SK-N-SH (cell line): ENCODE data around the gene NOL6. TPM values are rescaled to one million over a fixed set of nuclear protein-coding genes. Genes with fewer than 3 reads are reported as not detected.

ENCODE experiments used
- CTCF ChIA-PET: fragments of 300-600, 350-600 bp; formaldehyde crosslinking; extraction: SDS; loops from one replicate; lab custom pipeline; 2021; lab: Yijun Ruan, JAX
- POLR2A ChIA-PET: fragments of 350-600 bp; sonication (Branson Sonifier 250); formaldehyde crosslinking; extraction: SDS; loops from one replicate; lab custom pipeline; 2020; ENCODE audit warnings: antibody characterized with exemption, inconsistent platforms; lab: Yijun Ruan, JAX
- DNase-seq: peaks from one replicate; pipeline ENCODE4 v3.0.0; 2012
- H2AFZ ChIP-seq: fragments of 200-600 bp; sonication (generic); 2 replicates; pipeline ENCODE4 v1.8.1; 2016; ENCODE audit warnings: antibody characterized with exemption, mild to moderate bottlenecking, low read depth
- H3F3A ChIP-seq: fragments of 200-600 bp; sonication (generic); replicated peaks from 2 replicates; pipeline ENCODE3; 2016; ENCODE audit warnings: antibody characterized with exemption, mild to moderate bottlenecking; ENCODE audit not compliant: insufficient read depth
- H3K27ac ChIP-seq, 2 experiments: fragments of 200-500 bp in 1 of 2; fragments of 200-600 bp in 1 of 2; sonication (Bioruptor generic) in 1 of 2; sonication (generic), shearing (Covaris generic) in 1 of 2; 2 replicates each; pipeline versions ENCODE4 v1.5.1 to v1.6.1; 2014 to 2016; ENCODE audit warnings: low read depth in 2 of 2, inconsistent platforms in 1 of 2, low read length in 1 of 2, mild to moderate bottlenecking in 1 of 2, mixed read lengths in 1 of 2
- H3K27me3 ChIP-seq: fragments of 200-600 bp; sonication (generic), shearing (Covaris generic); 2 replicates; pipeline ENCODE4 v1.6.1; 2016; ENCODE audit warnings: mixed run types; ENCODE audit not compliant: insufficient read depth
- H3K36me3 ChIP-seq, 2 experiments: fragments of 200-500 bp in 1 of 2; fragments of 200-600 bp in 1 of 2; sonication (Bioruptor generic) in 1 of 2; sonication (generic) in 1 of 2; replicated peaks in 1 of 2; 2 replicates each; pipeline versions ENCODE3 to v1.5.1; 2014 to 2016; ENCODE audit warnings: low read length in 1 of 2, mild to moderate bottlenecking in 1 of 2; ENCODE audit not compliant: insufficient read depth in 2 of 2, control insufficient read depth in 1 of 2
- H3K4me1 ChIP-seq, 2 experiments: fragments of 200-500 bp in 1 of 2; fragments of 200-600 bp in 1 of 2; sonication (Bioruptor generic) in 1 of 2; sonication (generic), shearing (Covaris generic) in 1 of 2; 2 replicates each; pipeline versions ENCODE4 v1.5.1 to v1.6.1; 2014 to 2016; ENCODE audit warnings: low read depth in 1 of 2, low read length in 1 of 2, mixed run types in 1 of 2; ENCODE audit not compliant: insufficient read depth in 2 of 2, control insufficient read depth in 1 of 2
- H3K4me2 ChIP-seq: fragments of 200-600 bp; sonication (generic), shearing (Covaris generic); 2 replicates; pipeline ENCODE4 v1.6.1; 2017; ENCODE audit warnings: mixed run types
- H3K4me3 ChIP-seq, 2 experiments: fragments of 200-500 bp in 1 of 2; fragments of 200-600 bp in 1 of 2; sonication (Bioruptor generic) in 1 of 2; sonication (generic), shearing (Covaris generic) in 1 of 2; 2 replicates each; pipeline versions ENCODE4 v1.5.1 to v1.8.1; 2014 to 2016; ENCODE audit warnings: low read depth in 2 of 2, inconsistent platforms in 1 of 2, low read length in 1 of 2, mild to moderate bottlenecking in 1 of 2, mixed read lengths in 1 of 2, moderate library complexity in 1 of 2
- H3K79me2 ChIP-seq: fragments of 200-600 bp; sonication (generic); 2 replicates; pipeline ENCODE4 v1.8.1; 2017; ENCODE audit warnings: mild to moderate bottlenecking; ENCODE audit not compliant: insufficient read depth
- H3K9ac ChIP-seq: fragments of 200-600 bp; sonication (generic); 2 replicates; pipeline ENCODE4 v1.6.1; 2017; ENCODE audit warnings: mixed run types
- H3K9me2 ChIP-seq: fragments of 200-600 bp; sonication (generic); 2 replicates; pipeline ENCODE4 v1.6.1; 2017; ENCODE audit warnings: mixed run types
- H3K9me3 ChIP-seq: fragments of 200-600 bp; sonication (generic); 2 replicates; pipeline ENCODE4 v1.6.1; 2017; ENCODE audit warnings: mixed run types, mild to moderate bottlenecking, moderate library complexity
- H4K20me1 ChIP-seq: fragments of 200-600 bp; sonication (generic); 2 replicates; pipeline ENCODE4 v1.6.1; 2017; ENCODE audit warnings: mild to moderate bottlenecking, mixed run types; ENCODE audit not compliant: insufficient read depth
- EP300 ChIP-seq, 2 experiments: IDR thresholded peaks; 2 replicates each; pipeline versions ENCODE4 v1.4.0 to v1.6.1; 2012; ENCODE audit warnings: borderline replicate concordance in 1 of 2, low read depth in 1 of 2, low read length in 1 of 2
- FOSL2 ChIP-seq: IDR thresholded peaks from 2 replicates; pipeline ENCODE4 v1.4.0; 2012; ENCODE audit warnings: low read depth, mild to moderate bottlenecking, moderate library complexity, borderline replicate concordance
- JUND ChIP-seq: IDR thresholded peaks from 2 replicates; pipeline ENCODE4 v1.4.0; 2012
- MXI1 ChIP-seq: IDR thresholded peaks from 2 replicates; pipeline ENCODE4 v1.6.1; 2012; ENCODE audit warnings: mild to moderate bottlenecking, low read depth, low read length, improper control_type of control experiment
- NRF1 ChIP-seq: IDR thresholded peaks from 2 replicates; pipeline ENCODE4 v1.6.1; 2012; ENCODE audit warnings: low read depth, mild to moderate bottlenecking, low read length
- POLR2AphosphoS5 ChIP-seq: IDR thresholded peaks from 2 replicates; pipeline ENCODE4 v1.6.1; 2012; ENCODE audit warnings: low read depth, low read length
- RFX5 ChIP-seq: IDR thresholded peaks from 2 replicates; pipeline ENCODE4 v1.6.1; 2012; ENCODE audit warnings: mild to moderate bottlenecking, improper control_type of control experiment, low read length
- RXRA ChIP-seq: IDR thresholded peaks from 2 replicates; pipeline ENCODE4 v1.4.0; 2012; ENCODE audit warnings: low read depth, mild to moderate bottlenecking, borderline replicate concordance
- SMC3 ChIP-seq: IDR thresholded peaks from 2 replicates; pipeline ENCODE4 v1.6.1; 2012; ENCODE audit warnings: low read depth, low read length, improper control_type of control experiment
- WGBS: methylation state at CpG from one replicate; pipeline ENCODE4 v1.1.6; 2017; ENCODE audit warnings: low lambda C conversion rate; 5-methylcytosine and 5-hydroxymethylcytosine counted together
- polyA plus RNA-seq, 3 experiments: library from polyadenylated mRNA; depleted of rRNA; stranded (reverse); fragments of >200 nt; gene quantifications; 2 replicates each; pipeline ENCODE4 v1.2.3, GENCODE V29; 2012
- TF ChIP-seq, protein P1 (sequence below): fragments of 200-600 bp; sonication (generic); IDR thresholded peaks from 2 replicates; pipeline ENCODE4 v1.6.1; 2017; ENCODE audit warnings: antibody characterized with exemption, mild to moderate bottlenecking, moderate library complexity
- TF ChIP-seq, protein P2 (sequence below): fragments of 150-350 bp; IDR thresholded peaks from 2 replicates; pipeline ENCODE4 v1.6.1; 2016; ENCODE audit warnings: mild to moderate bottlenecking, low read depth, low read length

Gene NOL6
- polyA plus RNA-seq, 1 of the 3 experiments (the other 2 are of a cell fraction) = 52.2 TPM

DNA sequence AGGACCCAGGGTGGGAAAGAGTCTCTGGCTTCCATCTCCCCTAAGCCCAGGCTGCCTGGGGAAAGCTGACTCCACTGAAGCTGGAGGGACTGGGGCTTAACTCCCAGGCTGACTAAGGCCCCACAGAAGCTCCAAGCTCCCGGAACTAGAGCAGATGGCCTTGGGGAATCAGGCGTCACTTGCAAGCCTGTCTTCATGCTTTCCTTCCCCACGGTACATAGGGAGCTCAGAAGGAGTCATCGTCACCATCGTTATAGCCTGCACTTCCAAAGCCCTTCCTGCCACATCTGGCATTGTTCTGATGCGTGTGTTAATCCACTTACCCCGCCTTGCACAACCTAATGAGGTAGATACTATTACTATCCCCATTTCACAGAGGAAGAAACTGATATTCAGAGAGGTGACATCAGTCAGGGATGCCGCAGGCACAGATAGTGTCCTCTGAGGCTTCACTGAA is 37.9 kb downstream of the NOL6 start:
- H3K4me1 ChIP-seq = no peaks in the 10 kb centered on the region
- POLR2A ChIA-PET = no interaction called here
- peaks cover 4% of the 10 kb centered on the region; the same call in 1 of the 2 replicates for H3K27me3 ChIP-seq
- no peak for TF ChIP-seq SMC3
- no peaks in the 10 kb centered on the region for H3F3A ChIP-seq
- H4K20me1 ChIP-seq = no peaks in the 10 kb centered on the region
- H3K9ac ChIP-seq = no peak overlapping the region
- WGBS = 90% methylated on average over 8 of the region's 8 CpGs
- no peak for DNase-seq
- no peaks in the 10 kb centered on the region for H3K9me3 ChIP-seq
- H3K4me3 ChIP-seq = no peak overlapping the region
- CTCF ChIA-PET = interaction anchor here (0.7 to 3.8 kb wide), 4 partner anchors 16 to 30 kb away, joined by 3 to 13 read pairs (median 9); no protein-coding TSS in a partner anchor
- no peaks in the 10 kb centered on the region for H3K9me2 ChIP-seq
- H2AFZ ChIP-seq = no peak overlapping the region
- H3K27ac ChIP-seq = no peak overlapping the region
- H3K4me2 ChIP-seq = no peak overlapping the region
- H3K79me2 ChIP-seq = no peaks in the 10 kb centered on the region
- no peaks in the 10 kb centered on the region for H3K36me3 ChIP-seq

DNA sequence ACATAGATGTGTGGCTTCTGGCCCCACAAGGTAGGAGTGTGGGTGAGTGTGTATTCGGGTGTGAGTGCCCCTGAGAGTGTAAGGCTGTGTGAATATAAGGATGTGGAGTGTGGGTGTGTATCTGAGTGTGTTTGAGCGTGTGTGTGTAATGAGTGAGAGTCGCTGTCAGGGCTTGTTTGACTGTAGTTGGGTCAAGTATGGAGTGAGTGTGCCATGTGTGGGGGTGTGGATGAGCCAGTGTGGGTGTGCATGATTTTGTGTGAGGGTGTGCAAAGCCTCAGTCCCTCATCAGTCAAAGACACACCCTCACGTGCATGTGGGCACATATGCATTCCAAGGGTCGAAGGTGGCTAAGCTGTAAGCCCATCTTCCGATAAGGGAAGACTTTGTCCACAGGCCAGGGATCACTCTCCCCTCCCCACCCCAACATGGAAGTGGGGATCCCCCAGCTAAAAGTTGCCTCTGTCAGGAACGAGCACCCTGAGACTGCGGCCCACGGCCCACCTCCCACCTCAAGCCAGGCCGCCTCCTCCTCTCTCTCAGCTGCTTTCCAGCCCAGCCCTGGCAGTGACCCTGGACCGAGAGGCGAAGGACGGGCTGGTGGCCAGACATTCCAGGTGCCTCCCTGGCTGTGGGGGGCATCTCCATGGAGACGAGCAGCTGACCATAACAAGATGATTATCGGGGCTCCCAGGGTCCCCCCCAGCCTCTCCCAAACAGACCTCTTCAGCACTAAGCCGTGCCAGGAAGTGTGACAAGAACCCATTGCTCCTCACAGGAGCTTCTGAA is 39.2 kb downstream of the NOL6 start:
- no peaks in the 10 kb centered on the region for H3K9me2 ChIP-seq
- TF ChIP-seq RXRA = no peak
- TF ChIP-seq, protein P1, sequence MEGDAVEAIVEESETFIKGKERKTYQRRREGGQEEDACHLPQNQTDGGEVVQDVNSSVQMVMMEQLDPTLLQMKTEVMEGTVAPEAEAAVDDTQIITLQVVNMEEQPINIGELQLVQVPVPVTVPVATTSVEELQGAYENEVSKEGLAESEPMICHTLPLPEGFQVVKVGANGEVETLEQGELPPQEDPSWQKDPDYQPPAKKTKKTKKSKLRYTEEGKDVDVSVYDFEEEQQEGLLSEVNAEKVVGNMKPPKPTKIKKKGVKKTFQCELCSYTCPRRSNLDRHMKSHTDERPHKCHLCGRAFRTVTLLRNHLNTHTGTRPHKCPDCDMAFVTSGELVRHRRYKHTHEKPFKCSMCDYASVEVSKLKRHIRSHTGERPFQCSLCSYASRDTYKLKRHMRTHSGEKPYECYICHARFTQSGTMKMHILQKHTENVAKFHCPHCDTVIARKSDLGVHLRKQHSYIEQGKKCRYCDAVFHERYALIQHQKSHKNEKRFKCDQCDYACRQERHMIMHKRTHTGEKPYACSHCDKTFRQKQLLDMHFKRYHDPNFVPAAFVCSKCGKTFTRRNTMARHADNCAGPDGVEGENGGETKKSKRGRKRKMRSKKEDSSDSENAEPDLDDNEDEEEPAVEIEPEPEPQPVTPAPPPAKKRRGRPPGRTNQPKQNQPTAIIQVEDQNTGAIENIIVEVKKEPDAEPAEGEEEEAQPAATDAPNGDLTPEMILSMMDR = no peak
- no peak for TF ChIP-seq JUND
- TF ChIP-seq MXI1 = no peak
- TF ChIP-seq RFX5 = no peak
- no peak for TF ChIP-seq EP300 (IDR thresholded peaks at IDR 0.05; ENCODE audit: borderline replicate concordance in 1 of 2, low read depth in 1 of 2, low read length in 1 of 2)
- TF ChIP-seq, protein P2, sequence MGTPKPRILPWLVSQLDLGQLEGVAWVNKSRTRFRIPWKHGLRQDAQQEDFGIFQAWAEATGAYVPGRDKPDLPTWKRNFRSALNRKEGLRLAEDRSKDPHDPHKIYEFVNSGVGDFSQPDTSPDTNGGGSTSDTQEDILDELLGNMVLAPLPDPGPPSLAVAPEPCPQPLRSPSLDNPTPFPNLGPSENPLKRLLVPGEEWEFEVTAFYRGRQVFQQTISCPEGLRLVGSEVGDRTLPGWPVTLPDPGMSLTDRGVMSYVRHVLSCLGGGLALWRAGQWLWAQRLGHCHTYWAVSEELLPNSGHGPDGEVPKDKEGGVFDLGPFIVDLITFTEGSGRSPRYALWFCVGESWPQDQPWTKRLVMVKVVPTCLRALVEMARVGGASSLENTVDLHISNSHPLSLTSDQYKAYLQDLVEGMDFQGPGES = no peak
- TF ChIP-seq POLR2AphosphoS5 = no peak
- TF ChIP-seq FOSL2 = no peak
- TF ChIP-seq NRF1 = no peak
- TF ChIP-seq, all 33 proteins: peak for 0
- no peaks in the 10 kb centered on the region for H4K20me1 ChIP-seq
- no peak overlapping the region for H3K9ac ChIP-seq
- ChIA-PET POLR2A (no interaction called here), CTCF (interaction anchor here (1.3 to 3.8 kb wide), 5 partner anchors 13 to 59 kb away, joined by 3 to 13 read pairs (median 9); partner anchors contain the start of gene AQP3)
- DNase-seq = no peak
- H3K36me3 ChIP-seq = no peaks in the 10 kb centered on the region
- no peak overlapping the region for H3K27ac ChIP-seq
- H3K4me1 ChIP-seq = no peaks in the 10 kb centered on the region
- no peaks in the 10 kb centered on the region for H3F3A ChIP-seq
- no peaks in the 10 kb centered on the region for H3K79me2 ChIP-seq
- H2AFZ ChIP-seq = no peak overlapping the region
- H3K4me3 ChIP-seq = no peak overlapping the region
- WGBS = 72% methylated on average over 13 of the region's 16 CpGs
- H3K4me2 ChIP-seq = no peak overlapping the region
- H3K9me3 ChIP-seq = no peaks in the 10 kb centered on the region
- peaks cover 4% of the 10 kb centered on the region; the same call in 1 of the 2 replicates for H3K27me3 ChIP-seq
